Kidney capillary endothelial cell (primary cell): ENCODE measurements around the gene RARB.
A peak's percentile ranks its signal among the peaks of the same experiment; 100 is the strongest.

Experiments
- DNase-seq: peaks from one replicate; pipeline ENCODE4 v3.0.0-alpha.2; 2018; ENCODE audit warnings: low spot score

RARB gene

GRCh38 chr3:25604107-25604805, 176.2 kb downstream of the RARB start:
- DNase-seq: peak; percentile 16

- DNase-seq: no peak
Measured at GRCh38 chr3:25610167-25610566, 182.1 kb downstream of the RARB start.

GRCh38 chr3:25610779-25611178, 182.7 kb downstream of the RARB start:
- no peak for DNase-seq

- DNase-seq: no peak
Measured at GRCh38 chr3:25611193-25611592, 183.1 kb downstream of the RARB start.

GRCh38 chr3:25618028-25618427, 190.0 kb downstream of the RARB start:
- no peak for DNase-seq

DNA sequence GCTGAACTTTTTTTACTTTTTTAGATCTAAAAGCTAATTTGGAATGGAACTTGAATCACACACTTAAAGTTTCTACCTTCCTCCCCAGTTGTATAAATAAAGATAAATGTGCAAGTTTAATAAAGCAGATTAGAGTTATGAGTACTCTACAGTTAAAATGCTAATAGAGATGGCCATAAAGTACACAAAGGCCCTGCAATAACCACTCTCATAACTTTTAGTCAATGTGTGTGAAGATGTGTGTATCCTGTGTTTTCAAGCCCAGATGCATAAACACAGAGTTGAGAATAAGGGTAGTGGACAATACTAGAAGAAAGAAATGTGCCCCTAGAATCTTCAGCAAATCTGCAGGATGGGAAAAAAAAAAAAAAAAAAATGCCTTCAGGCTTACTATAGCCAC, 191.3 kb downstream of the RARB start:
- no peak for DNase-seq

DNA sequence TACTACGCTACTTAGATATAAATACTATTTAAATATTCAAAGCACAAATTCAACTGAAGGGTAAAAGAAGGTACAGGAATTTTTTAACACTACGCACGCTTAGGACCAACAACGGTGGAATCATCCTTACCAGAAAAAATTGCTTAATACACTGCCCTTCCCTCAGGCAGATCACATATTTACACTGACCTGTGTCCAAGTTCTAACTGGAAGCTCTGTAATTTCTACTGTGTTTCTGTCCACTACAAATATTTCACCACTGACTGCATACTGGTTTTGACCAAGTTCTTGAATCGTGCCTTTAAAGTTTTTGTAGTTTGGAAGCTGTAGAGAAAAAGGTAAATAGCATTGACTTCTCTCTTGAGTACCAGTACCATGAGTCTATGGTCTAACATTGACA, 192.4 kb downstream of the RARB start:
- DNase-seq: no peak

DNA sequence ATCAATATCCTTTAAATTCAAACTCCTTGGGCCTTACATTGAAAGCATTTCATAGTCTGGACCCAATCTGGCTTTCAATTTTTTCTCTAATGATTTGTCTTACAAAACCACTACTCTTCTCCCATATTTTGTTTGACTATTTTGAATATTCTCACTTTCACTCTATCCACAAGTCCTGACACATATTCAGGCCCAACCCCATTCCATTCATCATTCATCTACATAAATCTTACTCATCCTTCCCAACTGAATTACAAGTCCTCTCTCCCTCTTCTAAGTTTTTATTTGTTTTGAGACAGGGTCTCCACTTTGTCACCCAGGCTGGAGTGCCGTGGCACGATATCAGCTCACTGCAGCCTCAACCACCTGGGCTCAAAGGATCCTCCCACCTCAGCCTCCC, 193.0 kb downstream of the RARB start:
- DNase-seq: no peak

DNA sequence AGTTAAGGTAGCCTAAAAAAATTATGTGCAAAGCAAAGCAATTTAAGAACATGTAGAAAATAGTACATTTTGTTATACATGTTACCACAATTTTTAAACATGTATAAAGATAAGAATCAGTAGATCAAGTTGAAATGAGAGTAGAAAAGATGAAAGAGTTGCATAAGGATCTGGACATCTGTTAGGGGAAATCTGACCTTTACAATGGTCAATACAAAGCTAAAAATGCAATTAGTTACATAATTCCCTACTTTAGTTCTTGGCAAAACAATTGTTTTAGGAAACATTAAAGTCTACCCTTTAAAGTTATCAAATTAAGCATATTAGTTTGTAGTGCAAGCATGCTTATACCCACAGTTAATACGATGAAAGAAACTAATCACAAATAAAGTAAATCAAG, 203.9 kb downstream of the RARB start:
- DNase-seq: no peak

GRCh38 chr3:25633919-25634318, 205.9 kb downstream of the RARB start:
- DNase-seq: no peak

DNA sequence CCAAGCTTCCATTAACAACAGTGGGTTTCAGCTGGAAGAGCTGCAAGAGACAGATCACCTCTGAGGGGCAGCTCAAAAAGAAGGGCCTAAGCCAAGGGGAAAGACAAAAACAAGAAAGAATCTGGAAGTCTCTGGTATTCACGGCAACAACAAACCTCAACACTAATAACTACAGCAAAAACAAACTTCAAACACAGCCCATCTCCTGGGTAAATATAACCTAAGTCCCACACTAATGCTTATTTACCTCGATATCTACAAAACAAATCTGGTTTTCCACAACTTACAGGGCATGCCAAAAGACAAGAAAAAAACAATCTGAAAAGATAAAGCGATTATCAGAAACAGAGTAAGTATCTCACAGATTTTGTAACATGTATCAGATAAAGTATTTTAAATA, 207.0 kb downstream of the RARB start:
- DNase-seq: no peak
